Chondrocyte (in vitro differentiated cells): ENCODE data around the gene EXD1. TPM values are rescaled to one million over a fixed set of nuclear protein-coding genes. Genes with fewer than 3 reads are reported as not detected.

Source experiments
- DNase-seq: peaks from one replicate; pipeline ENCODE4 v3.0.0; 2021; ENCODE audit warnings: mixed read lengths, low spot score
- H3K27ac Mint-ChIP-seq: one replicate; pipeline ENCODE4 v1.8.0; 2021; ENCODE audit warnings: mild to moderate bottlenecking, moderate library complexity, mixed read lengths; ENCODE audit not compliant: unreplicated experiment
- H3K27me3 Mint-ChIP-seq: 2 replicates; pipeline ENCODE4 v1.8.0; 2021; ENCODE audit warnings: low read depth, mixed read lengths
- H3K36me3 Mint-ChIP-seq: 2 replicates; pipeline ENCODE4 v1.8.0; 2021; ENCODE audit warnings: low read depth, mixed read lengths
- H3K4me1 Mint-ChIP-seq: 2 replicates; pipeline ENCODE4 v1.8.0; 2021; ENCODE audit warnings: low read depth, mild to moderate bottlenecking, mixed read lengths
- H3K4me3 Mint-ChIP-seq: one replicate; pipeline ENCODE4 v1.8.0; 2021; ENCODE audit warnings: mild to moderate bottlenecking, moderate library complexity, mixed read lengths; ENCODE audit not compliant: unreplicated experiment
- H3K9me3 Mint-ChIP-seq: 2 replicates; pipeline ENCODE4 v1.8.0; 2021; ENCODE audit warnings: low read depth, mixed read lengths
- total RNA-seq: library from RNA; stranded (reverse); gene quantifications from 3 replicates; pipeline ENCODE4 v1.2.1, GENCODE V29; 2021
- TF ChIP-seq, protein P1 (sequence below): fragments of 200-600 bp; sonication (generic); IDR thresholded peaks from 2 replicates; pipeline ENCODE4 v1.5.0; 2021; ENCODE audit warnings: antibody characterized with exemption, mild to moderate bottlenecking, moderate library complexity

EXD1 gene
- total RNA-seq, 1 donor from 2014 or later, result not detected

DNA sequence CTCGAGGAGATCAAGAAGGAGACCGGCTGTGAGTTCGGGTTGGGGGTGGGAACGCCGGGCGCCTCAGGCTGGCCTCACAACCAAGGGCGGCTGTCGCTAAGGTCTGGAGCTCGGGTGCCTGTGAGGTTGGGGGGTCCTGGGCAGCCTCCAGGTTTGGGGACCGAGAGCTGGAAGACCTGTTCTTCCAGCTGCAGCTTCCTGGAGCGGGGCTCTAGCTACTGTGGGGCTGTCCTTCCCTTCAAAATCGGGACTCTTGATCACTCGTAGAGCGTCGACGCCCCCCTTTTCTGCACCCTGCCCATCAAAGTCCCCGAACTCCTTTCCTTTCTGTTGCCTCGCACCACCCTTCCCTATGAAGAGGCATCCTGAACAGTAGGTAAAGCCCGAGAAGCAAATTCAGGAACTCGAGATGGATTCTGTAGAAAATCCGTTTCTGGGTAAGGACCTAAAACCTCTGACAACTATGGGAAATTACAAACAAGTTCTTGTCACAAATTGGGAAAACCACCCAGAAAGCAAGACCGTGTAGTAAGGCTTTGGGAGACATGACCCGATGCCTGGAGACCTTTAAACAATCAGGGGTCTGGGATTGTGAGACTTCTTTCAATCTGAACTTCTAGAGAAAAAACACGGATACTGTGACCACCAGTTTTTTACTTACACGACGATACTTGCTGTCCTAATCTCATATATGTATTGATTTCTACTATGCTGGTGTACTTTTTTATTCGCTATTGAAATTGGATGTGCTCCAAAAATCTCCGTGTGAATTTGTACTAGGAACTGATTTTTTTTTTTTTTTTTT lies 1.1 kb upstream of the EXD1 start:
- DNase-seq, result no peak

DNA sequence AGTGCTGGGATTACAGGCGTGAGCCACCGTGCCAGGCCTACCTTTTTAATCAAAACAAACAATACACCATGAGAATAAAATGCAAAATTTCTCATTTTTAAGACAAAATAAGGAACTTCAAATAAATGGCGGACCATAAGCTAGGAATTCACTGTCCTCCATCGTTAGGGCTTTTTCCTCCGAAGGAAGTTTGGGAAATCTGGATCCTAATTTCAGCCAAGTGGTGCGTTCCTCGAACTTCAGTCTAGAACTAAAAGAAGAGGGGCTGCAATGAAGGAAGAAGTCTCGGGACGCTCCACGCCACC lies 260 bp downstream of the EXD1 start:
- TF ChIP-seq, protein P1, sequence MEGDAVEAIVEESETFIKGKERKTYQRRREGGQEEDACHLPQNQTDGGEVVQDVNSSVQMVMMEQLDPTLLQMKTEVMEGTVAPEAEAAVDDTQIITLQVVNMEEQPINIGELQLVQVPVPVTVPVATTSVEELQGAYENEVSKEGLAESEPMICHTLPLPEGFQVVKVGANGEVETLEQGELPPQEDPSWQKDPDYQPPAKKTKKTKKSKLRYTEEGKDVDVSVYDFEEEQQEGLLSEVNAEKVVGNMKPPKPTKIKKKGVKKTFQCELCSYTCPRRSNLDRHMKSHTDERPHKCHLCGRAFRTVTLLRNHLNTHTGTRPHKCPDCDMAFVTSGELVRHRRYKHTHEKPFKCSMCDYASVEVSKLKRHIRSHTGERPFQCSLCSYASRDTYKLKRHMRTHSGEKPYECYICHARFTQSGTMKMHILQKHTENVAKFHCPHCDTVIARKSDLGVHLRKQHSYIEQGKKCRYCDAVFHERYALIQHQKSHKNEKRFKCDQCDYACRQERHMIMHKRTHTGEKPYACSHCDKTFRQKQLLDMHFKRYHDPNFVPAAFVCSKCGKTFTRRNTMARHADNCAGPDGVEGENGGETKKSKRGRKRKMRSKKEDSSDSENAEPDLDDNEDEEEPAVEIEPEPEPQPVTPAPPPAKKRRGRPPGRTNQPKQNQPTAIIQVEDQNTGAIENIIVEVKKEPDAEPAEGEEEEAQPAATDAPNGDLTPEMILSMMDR, result peak; percentile 2
- H3K4me3 Mint-ChIP-seq, result peak overlapping the region; percentile 93
- peak overlapping the region; percentile 97 for H3K27ac Mint-ChIP-seq
- DNase-seq, result no peak
- no peaks in the 10 kb centered on the region for H3K27me3 Mint-ChIP-seq
- H3K4me1 Mint-ChIP-seq, result peaks cover 25% of the 10 kb centered on the region
- no peaks in the 10 kb centered on the region for H3K36me3 Mint-ChIP-seq
- no peaks in the 10 kb centered on the region for H3K9me3 Mint-ChIP-seq

More for the DNA sequence above, 1.1 kb upstream of the EXD1 start:
- peak overlapping the region; percentile 97 for H3K27ac Mint-ChIP-seq
- no peaks in the 10 kb centered on the region for H3K36me3 Mint-ChIP-seq
- H3K9me3 Mint-ChIP-seq, result no peaks in the 10 kb centered on the region
- no peaks in the 10 kb centered on the region for H3K27me3 Mint-ChIP-seq
- TF ChIP-seq, protein P1, result no peak
- H3K4me1 Mint-ChIP-seq, result peaks cover 25% of the 10 kb centered on the region
- peak overlapping the region; percentile 93 for H3K4me3 Mint-ChIP-seq

DNA sequence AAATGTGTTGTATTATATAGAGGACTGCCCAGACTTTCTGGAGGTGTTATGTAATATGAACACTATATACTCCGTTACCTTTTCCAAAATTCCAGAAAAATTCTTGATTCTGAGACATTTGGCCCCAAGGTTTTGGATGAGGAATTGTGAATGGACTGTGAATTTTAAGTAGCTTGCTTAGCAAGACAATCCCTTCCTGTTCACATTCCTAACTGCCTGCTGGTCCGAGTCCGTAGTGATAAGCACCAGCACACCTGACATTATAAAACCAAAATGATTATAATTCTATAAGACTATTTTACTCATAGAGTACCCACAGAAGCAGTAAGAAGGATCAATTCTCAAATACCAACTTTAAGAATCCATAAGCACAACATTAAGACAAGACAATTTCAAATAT lies 11.2 kb downstream of the EXD1 start:
- Mint-ChIP-seq H3K4me3 (no peak overlapping the region), H3K9me3 (no peaks in the 10 kb centered on the region), H3K36me3 (no peaks in the 10 kb centered on the region), H3K27ac (no peak overlapping the region), H3K4me1 (no peaks in the 10 kb centered on the region), H3K27me3 (peaks cover 36% of the 10 kb centered on the region)
- TF ChIP-seq, protein P1, result no peak
- no peak for DNase-seq

DNA sequence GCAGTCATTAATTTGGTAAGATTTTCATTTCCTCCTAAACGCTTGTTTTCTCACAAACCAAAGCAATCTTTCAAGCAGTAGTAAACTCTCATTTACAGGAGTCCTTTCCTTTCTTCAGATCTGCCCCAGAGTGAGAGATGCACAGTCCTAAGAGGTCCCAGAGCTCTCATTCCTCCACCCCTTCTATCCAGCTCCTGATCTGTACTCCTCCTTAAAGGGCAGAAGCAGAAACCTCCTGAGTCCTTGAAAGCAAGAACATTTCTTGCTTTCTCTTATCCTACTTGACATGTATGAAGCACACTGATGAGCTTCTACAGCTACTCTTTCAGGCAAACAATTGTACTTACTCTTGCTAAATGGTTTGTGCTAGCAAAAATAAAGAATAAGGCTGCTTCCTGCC lies 11.7 kb downstream of the EXD1 start:
- H3K27ac Mint-ChIP-seq, result no peak overlapping the region
- H3K27me3 Mint-ChIP-seq, result peaks cover 36% of the 10 kb centered on the region
- H3K9me3 Mint-ChIP-seq, result no peaks in the 10 kb centered on the region
- DNase-seq, result no peak
- H3K36me3 Mint-ChIP-seq, result no peaks in the 10 kb centered on the region
- no peaks in the 10 kb centered on the region for H3K4me1 Mint-ChIP-seq
- TF ChIP-seq, protein P1, result no peak
- H3K4me3 Mint-ChIP-seq, result no peak overlapping the region

DNA sequence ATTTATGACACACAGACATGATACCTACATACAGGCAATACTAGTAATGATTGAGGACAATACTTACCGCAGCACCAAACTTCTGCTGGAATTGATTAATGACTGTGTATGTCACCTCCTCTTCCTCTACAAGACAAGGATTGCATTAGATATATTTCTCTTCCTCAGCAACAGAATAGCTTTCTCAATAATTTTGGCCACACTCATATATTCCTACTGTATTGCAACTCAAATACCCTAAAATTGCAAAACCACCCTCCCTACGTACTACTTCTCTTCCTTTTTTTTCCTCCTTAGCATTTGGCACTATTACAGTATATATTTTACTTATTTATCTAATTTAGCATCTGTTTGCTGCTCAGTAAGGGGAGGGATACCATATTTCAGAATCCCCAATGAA lies 14.8 kb downstream of the EXD1 start:
- H3K4me1 Mint-ChIP-seq, result no peaks in the 10 kb centered on the region
- TF ChIP-seq, protein P1, result no peak
- H3K27me3 Mint-ChIP-seq, result peaks cover 46% of the 10 kb centered on the region
- no peaks in the 10 kb centered on the region for H3K36me3 Mint-ChIP-seq
- H3K27ac Mint-ChIP-seq, result no peak overlapping the region
- no peak overlapping the region for H3K4me3 Mint-ChIP-seq
- DNase-seq, result no peak
- H3K9me3 Mint-ChIP-seq, result no peaks in the 10 kb centered on the region
